OCI-LY7 (cell line): ENCODE results near the gene SLC29A1. TPM values are rescaled to one million over a fixed set of nuclear protein-coding genes. Genes with fewer than 3 reads are reported as not detected.

ENCODE experiments used
- BruUV-seq: library from RNA; stranded (reverse); fragments of 400-500 nt; replicated peaks from 2 replicates; lab custom pipeline; 2021; lab: Mats Ljungman, UMichigan
- CTCF ChIA-PET: fragments of 300-600 bp; sonication (Branson Sonifier 250); formaldehyde crosslinking; loops from one replicate; lab custom pipeline; 2022; ENCODE audit warnings: antibody characterized with exemption; ENCODE audit not compliant: unreplicated experiment; lab: Charles Lee
- POLR2A ChIA-PET: fragments of 300-600 bp; sonication (Branson Sonifier 250); formaldehyde crosslinking; loops from one replicate; lab custom pipeline; 2022; ENCODE audit warnings: antibody characterized with exemption; lab: Charles Lee
- DNase-seq: peaks from one replicate; pipeline ENCODE4 v3.0.0-alpha.2; 2015; ENCODE audit warnings: low spot score
- H2AFZ ChIP-seq: fragments of 200-600 bp; sonication (generic), shearing (Covaris generic); 2 replicates; pipeline ENCODE4 v1.6.1; 2014; ENCODE audit warnings: mild to moderate bottlenecking, antibody characterized with exemption, low read length, moderate library complexity
- H3K27ac ChIP-seq: fragments of 200-600 bp; sonication (generic); 2 replicates; pipeline ENCODE4 v1.5.1; 2014; ENCODE audit warnings: mixed run types, low read depth, mild to moderate bottlenecking, moderate library complexity, low read length, inconsistent platforms; ENCODE audit not compliant: poor library complexity, severe bottlenecking
- H3K36me3 ChIP-seq: fragments of 200-600 bp; sonication (generic); 2 replicates; pipeline ENCODE4 v1.6.1; 2014; ENCODE audit warnings: mild to moderate bottlenecking, antibody characterized with exemption, low read length, moderate library complexity, mixed read lengths; ENCODE audit not compliant: insufficient read depth
- H3K4me1 ChIP-seq: fragments of 200-600 bp; sonication (generic); 2 replicates; pipeline ENCODE4 v1.5.1; 2014; ENCODE audit warnings: mild to moderate bottlenecking, low read length; ENCODE audit not compliant: insufficient read depth, poor library complexity, severe bottlenecking
- H3K4me2 ChIP-seq: fragments of 200-600 bp; sonication (generic); 2 replicates; pipeline ENCODE4 v1.6.1; 2014; ENCODE audit warnings: mild to moderate bottlenecking, low read length
- H3K4me3 ChIP-seq: fragments of 200-600 bp; sonication (generic); 2 replicates; pipeline ENCODE4 v1.5.1; 2014; ENCODE audit warnings: mild to moderate bottlenecking, low read depth, low read length; ENCODE audit not compliant: poor library complexity, severe bottlenecking
- H3K79me2 ChIP-seq: fragments of 200-600 bp; sonication (generic); 2 replicates; pipeline ENCODE4 v1.6.1; 2016; ENCODE audit warnings: low read depth, mild to moderate bottlenecking, low read length, moderate library complexity, mixed read lengths; ENCODE audit not compliant: insufficient read depth
- H3K9me2 ChIP-seq: fragments of 200-600 bp; sonication (generic); 2 replicates; pipeline ENCODE4 v1.6.1; 2016; ENCODE audit warnings: mild to moderate bottlenecking, low read length, mixed read lengths; ENCODE audit not compliant: insufficient read depth
- H3K9me3 ChIP-seq: fragments of 200-600 bp; sonication (generic); 2 replicates; pipeline ENCODE4 v1.6.1; 2014; ENCODE audit warnings: mild to moderate bottlenecking, mixed run types, low read length, mixed read lengths
- H4K20me1 ChIP-seq: fragments of 200-600 bp; sonication (generic); 2 replicates; pipeline ENCODE4 v1.6.1; 2014; ENCODE audit warnings: mild to moderate bottlenecking, antibody characterized with exemption, low read length, moderate library complexity, mixed read lengths; ENCODE audit not compliant: insufficient read depth
- EZH2phosphoT487 ChIP-seq: fragments of 200-600 bp; sonication (generic); IDR thresholded peaks from 2 replicates; pipeline ENCODE4 v1.6.1; 2018; ENCODE audit warnings: low read depth, borderline replicate concordance, mild to moderate bottlenecking, mixed run types, antibody characterized with exemption, low read length, moderate library complexity, mixed read lengths
- intact Hi-C: fragments of 100-400 bp; cut with micrococcal nuclease; formaldehyde crosslinking; loops from one replicate; pipeline ENCODE4 v1.10.0; 2022; ENCODE audit not compliant: unreplicated experiment
- total RNA-seq, 2 experiments: library from RNA; depleted of rRNA in 1 of 2; stranded (reverse); fragments of >200 nt in 1 of 2; shearing (Covaris generic) in 1 of 2; gene quantifications; 2 replicates each; pipeline ENCODE4 v1.2.3, GENCODE V29; 2014 to 2022
- TF ChIP-seq, protein P1 (sequence below): fragments of 200-600 bp; sonication (generic); conservative IDR thresholded peaks from 2 replicates; pipeline ENCODE4 v1.5.1; 2014; ENCODE audit warnings: mild to moderate bottlenecking, antibody characterized with exemption, low read length, moderate library complexity, mixed read lengths

The SLC29A1 gene
- total RNA-seq, 2 experiments from 2014 or later = 52.6 to 64.6 TPM

DNA sequence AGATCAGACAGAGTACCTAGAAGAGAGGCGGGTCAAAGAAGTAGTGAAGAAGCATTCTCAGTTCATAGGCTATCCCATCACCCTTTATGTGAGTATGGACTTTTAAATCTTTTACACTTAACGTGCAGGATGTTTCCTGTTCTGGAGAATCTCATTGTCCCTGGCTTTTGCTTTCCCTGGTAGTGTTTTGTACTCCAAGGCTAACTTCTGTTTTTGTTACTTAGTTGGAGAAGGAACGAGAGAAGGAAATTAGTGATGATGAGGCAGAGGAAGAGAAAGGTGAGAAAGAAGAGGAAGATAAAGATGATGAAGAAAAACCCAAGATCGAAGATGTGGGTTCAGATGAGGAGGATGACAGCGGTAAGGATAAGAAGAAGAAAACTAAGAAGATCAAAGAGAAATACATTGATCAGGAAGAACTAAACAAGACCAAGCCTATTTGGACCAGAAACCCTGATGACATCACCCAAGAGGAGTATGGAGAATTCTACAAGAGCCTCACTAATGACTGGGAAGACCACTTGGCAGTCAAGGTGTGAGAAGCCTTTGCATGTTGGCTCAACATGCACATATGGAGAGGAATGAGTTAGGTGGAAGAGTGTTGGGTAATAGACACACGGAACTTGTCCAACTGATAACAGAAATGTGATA is 26.8 kb downstream of the SLC29A1 start:
- peak overlapping the region; percentile 93 for H3K4me3 ChIP-seq
- H4K20me1 ChIP-seq = peaks cover 51% of the 10 kb centered on the region
- peaks cover 52% of the 10 kb centered on the region for H3K79me2 ChIP-seq
- no peak overlapping the region for H3K27ac ChIP-seq
- H3K4me1 ChIP-seq = peaks cover 65% of the 10 kb centered on the region
- H2AFZ ChIP-seq = no peak overlapping the region
- no peak for DNase-seq
- peaks cover 82% of the 10 kb centered on the region for H3K36me3 ChIP-seq
- intact Hi-C loops = no loop called here
- POLR2A ChIA-PET = interaction anchor here (0.6 to 1.0 kb wide), 2 partner anchors 25 to 29 kb away, joined by 3 read pairs; no protein-coding TSS in a partner anchor
- TF ChIP-seq, protein P1, sequence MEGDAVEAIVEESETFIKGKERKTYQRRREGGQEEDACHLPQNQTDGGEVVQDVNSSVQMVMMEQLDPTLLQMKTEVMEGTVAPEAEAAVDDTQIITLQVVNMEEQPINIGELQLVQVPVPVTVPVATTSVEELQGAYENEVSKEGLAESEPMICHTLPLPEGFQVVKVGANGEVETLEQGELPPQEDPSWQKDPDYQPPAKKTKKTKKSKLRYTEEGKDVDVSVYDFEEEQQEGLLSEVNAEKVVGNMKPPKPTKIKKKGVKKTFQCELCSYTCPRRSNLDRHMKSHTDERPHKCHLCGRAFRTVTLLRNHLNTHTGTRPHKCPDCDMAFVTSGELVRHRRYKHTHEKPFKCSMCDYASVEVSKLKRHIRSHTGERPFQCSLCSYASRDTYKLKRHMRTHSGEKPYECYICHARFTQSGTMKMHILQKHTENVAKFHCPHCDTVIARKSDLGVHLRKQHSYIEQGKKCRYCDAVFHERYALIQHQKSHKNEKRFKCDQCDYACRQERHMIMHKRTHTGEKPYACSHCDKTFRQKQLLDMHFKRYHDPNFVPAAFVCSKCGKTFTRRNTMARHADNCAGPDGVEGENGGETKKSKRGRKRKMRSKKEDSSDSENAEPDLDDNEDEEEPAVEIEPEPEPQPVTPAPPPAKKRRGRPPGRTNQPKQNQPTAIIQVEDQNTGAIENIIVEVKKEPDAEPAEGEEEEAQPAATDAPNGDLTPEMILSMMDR = no peak
- TF ChIP-seq EZH2phosphoT487 = no peak
- TSS peak; percentile 68 for BruUV-seq
- H3K4me2 ChIP-seq = peak overlapping the region; percentile 98
- CTCF ChIA-PET = no interaction called here
- H3K9me2 ChIP-seq = no peaks in the 10 kb centered on the region
- no peaks in the 10 kb centered on the region for H3K9me3 ChIP-seq

DNA sequence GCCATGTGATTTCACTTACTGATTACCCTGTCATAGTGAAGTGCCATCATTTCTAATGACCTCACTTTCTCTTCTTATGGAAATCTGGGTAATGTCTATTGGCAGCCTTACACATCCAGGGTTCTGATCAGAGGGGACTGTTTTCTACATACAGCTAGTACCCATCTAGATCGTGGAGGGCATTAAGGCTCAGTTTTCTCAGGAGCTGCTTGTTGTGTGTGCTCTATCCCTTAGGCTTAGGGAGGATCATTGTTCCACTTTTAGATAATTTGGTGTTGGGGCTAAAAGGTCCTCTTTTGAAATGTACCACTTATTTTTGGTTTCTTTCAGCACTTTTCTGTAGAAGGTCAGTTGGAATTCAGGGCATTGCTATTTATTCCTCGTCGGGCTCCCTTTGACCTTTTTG is 27.3 kb downstream of the SLC29A1 start:
- CTCF ChIA-PET = no interaction called here
- Histone ChIP-seq H3K9me2 (no peaks in the 10 kb centered on the region), H3K27ac (no peak overlapping the region), H3K4me2 (peak overlapping the region; percentile 98; the same call in 1 of the 2 replicates), H3K79me2 (peaks cover 52% of the 10 kb centered on the region), H3K36me3 (peaks cover 88% of the 10 kb centered on the region), H2AFZ (no peak overlapping the region), H4K20me1 (peaks cover 51% of the 10 kb centered on the region), H3K4me3 (no peak overlapping the region), H3K4me1 (peaks cover 65% of the 10 kb centered on the region), H3K9me3 (no peaks in the 10 kb centered on the region)
- DNase-seq = no peak
- POLR2A ChIA-PET = interaction anchor here (0.6 to 1.0 kb wide), 3 partner anchors 26 to 56 kb away, joined by 3 read pairs; no protein-coding TSS in a partner anchor
- no TSS peak for BruUV-seq
- TF ChIP-seq EZH2phosphoT487 = no peak
- TF ChIP-seq, protein P1 = no peak
- intact Hi-C loops = no loop called here
